Activated B cell treated with CpG ODN at 0.5 μM for 24 hours (primary cell): ENCODE measurements around the gene PCNX2. TPM values are rescaled to one million over a fixed set of nuclear protein-coding genes. Genes with fewer than 3 reads are reported as not detected.
"Not testable (repeated sequence)": the region's sequence is repeated elsewhere in the genome, so short reads cannot be mapped to it uniquely, and the experiment has no call there.

Experiments
- ATAC-seq: fragments of 200-7000 bp; cut with Tn5 transposase; one replicate; pipeline ENCODE4 v1.10.0; 2021; ENCODE audit warnings: low read depth, mild to moderate bottlenecking, moderate library complexity
- CTCF ChIA-PET: fragments of 350-600 bp; sonication (Branson Sonifier 250); formaldehyde crosslinking; loops from one replicate; lab custom pipeline; 2021; ENCODE audit warnings: antibody characterized with exemption; lab: Charles Lee
- POLR2A ChIA-PET: fragments of 350-600 bp; sonication (Branson Sonifier 250); formaldehyde crosslinking; loops from one replicate; lab custom pipeline; 2021; ENCODE audit warnings: antibody characterized with exemption; lab: Charles Lee
- DNase-seq: peaks from one replicate; pipeline ENCODE4 v3.0.0; 2022
- H3K27ac Mint-ChIP-seq: one replicate; pipeline ENCODE4 v1.8.0; 2020; ENCODE audit warnings: mixed read lengths
- H3K27me3 Mint-ChIP-seq: one replicate; pipeline ENCODE4 v1.8.0; 2021; ENCODE audit warnings: mixed read lengths
- H3K36me3 Mint-ChIP-seq: one replicate; pipeline ENCODE4 v1.8.0; 2021; ENCODE audit warnings: low read depth, mixed read lengths
- H3K4me1 Mint-ChIP-seq: one replicate; pipeline ENCODE4 v1.8.0; 2021; ENCODE audit warnings: mixed read lengths
- H3K4me3 Mint-ChIP-seq: one replicate; pipeline ENCODE4 v1.8.0; 2020; ENCODE audit warnings: mild to moderate bottlenecking, mixed read lengths
- H3K9me3 Mint-ChIP-seq: one replicate; pipeline ENCODE4 v1.8.0; 2020; ENCODE audit warnings: mixed read lengths
- intact Hi-C: fragments of 100-400 bp; cut with micrococcal nuclease; formaldehyde crosslinking; loops from one replicate; pipeline ENCODE4 v1.15.1; 2024
- total RNA-seq: library from RNA; stranded (reverse); gene quantifications from 2 replicates; pipeline ENCODE4 v1.2.3, GENCODE V29; 2022
- TF ChIP-seq, protein P1 (sequence below): fragments of 200-600 bp; IDR thresholded peaks from one replicate; pipeline ENCODE4 v1.8.0; 2022; ENCODE audit warnings: antibody characterized with exemption, mild to moderate bottlenecking

PCNX2 gene
- total RNA-seq, 1 donor from 2014 or later, result 20.4 TPM

DNA sequence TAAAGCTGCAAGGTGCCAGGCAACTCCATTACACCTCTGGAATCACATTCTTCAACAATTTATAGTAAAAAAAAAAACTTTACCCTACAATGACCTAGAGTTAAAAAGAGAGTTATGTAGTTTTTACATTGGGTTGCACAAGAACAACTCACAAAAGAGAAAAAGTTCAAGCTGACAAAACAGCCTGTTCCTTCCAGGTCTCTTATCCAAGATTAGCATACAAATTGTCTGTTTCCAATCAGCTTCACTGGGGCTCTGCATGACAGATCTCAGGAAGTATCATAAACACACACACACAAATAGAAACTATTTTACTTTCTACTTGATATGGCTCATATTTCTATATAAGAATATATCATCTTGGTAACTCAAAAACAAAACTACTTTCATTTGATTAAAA, 154.6 kb downstream of the PCNX2 start:
- Mint-ChIP-seq H3K27me3 (no peaks in the 10 kb centered on the region), H3K4me1 (no peaks in the 10 kb centered on the region), H3K9me3 (no peaks in the 10 kb centered on the region), H3K27ac (no peak overlapping the region), H3K4me3 (no peak overlapping the region), H3K36me3 (peaks cover 6% of the 10 kb centered on the region)
- ATAC-seq (no peak), DNase-seq (no peak)
- CTCF ChIA-PET, result no interaction called here
- POLR2A ChIA-PET, result no interaction called here
- TF ChIP-seq, protein P1, sequence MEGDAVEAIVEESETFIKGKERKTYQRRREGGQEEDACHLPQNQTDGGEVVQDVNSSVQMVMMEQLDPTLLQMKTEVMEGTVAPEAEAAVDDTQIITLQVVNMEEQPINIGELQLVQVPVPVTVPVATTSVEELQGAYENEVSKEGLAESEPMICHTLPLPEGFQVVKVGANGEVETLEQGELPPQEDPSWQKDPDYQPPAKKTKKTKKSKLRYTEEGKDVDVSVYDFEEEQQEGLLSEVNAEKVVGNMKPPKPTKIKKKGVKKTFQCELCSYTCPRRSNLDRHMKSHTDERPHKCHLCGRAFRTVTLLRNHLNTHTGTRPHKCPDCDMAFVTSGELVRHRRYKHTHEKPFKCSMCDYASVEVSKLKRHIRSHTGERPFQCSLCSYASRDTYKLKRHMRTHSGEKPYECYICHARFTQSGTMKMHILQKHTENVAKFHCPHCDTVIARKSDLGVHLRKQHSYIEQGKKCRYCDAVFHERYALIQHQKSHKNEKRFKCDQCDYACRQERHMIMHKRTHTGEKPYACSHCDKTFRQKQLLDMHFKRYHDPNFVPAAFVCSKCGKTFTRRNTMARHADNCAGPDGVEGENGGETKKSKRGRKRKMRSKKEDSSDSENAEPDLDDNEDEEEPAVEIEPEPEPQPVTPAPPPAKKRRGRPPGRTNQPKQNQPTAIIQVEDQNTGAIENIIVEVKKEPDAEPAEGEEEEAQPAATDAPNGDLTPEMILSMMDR, result no peak
- intact Hi-C loops, result no loop called here

DNA sequence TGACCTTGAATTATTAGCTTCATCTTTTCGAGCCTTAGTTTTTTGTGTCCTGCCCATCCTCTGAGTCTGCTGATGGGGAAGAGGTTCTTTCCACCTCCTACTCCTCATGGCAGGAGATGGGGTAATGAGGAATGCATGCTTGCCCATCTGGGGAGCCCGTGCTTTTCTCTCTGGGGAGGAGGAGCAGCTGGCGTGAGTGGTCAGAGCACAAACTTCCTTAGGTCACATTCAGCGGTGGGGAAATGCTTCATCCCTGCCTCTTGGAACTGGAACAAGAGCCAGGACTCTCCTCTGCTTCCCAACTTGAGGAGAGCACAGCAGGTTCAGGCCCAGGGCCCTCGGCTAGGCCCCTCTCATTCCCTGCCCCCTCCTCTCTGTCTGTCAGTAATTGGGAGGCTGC, 155.0 kb downstream of the PCNX2 start:
- intact Hi-C loops, result no loop called here
- H3K4me3 Mint-ChIP-seq, result no peak overlapping the region
- no peaks in the 10 kb centered on the region for H3K9me3 Mint-ChIP-seq
- H3K27me3 Mint-ChIP-seq, result no peaks in the 10 kb centered on the region
- H3K27ac Mint-ChIP-seq, result no peak overlapping the region
- H3K4me1 Mint-ChIP-seq, result no peaks in the 10 kb centered on the region
- TF ChIP-seq, protein P1, result no peak
- POLR2A ChIA-PET, result no interaction called here
- CTCF ChIA-PET, result no interaction called here
- peaks cover 9% of the 10 kb centered on the region for H3K36me3 Mint-ChIP-seq
- no peak for DNase-seq
- ATAC-seq, result no peak

DNA sequence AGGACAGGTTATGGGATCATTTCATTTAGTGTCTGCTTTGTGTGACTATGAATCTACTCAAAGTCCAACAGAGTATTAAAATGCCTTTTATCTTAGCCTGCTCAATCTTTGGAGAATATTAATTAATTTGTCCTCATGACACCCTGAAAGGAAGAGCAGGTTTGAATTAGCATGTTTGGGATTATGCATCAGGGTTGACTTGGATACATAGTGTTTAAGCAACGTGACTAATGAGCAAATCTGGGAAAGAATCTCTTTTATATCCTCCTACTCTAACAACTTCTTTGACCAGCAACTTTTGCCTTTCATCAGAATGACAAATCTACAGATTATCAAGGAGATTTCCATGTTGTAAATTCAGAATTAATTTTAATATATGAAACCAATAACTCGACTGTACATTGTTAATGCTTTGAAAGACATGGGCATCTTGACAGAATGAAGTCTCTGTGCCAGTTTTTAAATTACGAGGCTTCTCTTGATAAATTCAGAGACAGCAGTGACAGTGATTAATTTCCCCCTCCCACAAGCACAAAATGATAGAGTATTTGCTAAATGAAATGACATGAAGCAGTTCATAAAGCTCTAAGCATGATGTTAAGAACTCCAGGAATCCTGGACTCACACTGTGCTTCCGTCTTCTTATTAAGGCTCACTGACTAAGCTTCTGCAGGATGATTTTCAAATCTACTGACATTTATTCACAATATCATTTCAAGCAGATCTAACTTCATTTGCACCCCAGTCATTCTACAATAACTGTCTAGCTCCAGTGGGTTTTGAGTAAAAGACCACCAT, 156.5 kb downstream of the PCNX2 start:
- peaks cover 19% of the 10 kb centered on the region for H3K36me3 Mint-ChIP-seq
- H3K4me3 Mint-ChIP-seq, result no peak overlapping the region
- ChIA-PET POLR2A (no interaction called here), CTCF (no interaction called here)
- DNase-seq (no peak), ATAC-seq (no peak)
- intact Hi-C loops, result no loop called here
- no peaks in the 10 kb centered on the region for H3K27me3 Mint-ChIP-seq
- TF ChIP-seq, protein P1, result no peak
- no peaks in the 10 kb centered on the region for H3K4me1 Mint-ChIP-seq
- no peak overlapping the region for H3K27ac Mint-ChIP-seq
- H3K9me3 Mint-ChIP-seq, result no peaks in the 10 kb centered on the region

- Mint-ChIP-seq H3K4me3 (no peak overlapping the region), H3K36me3 (peaks cover 34% of the 10 kb centered on the region), H3K4me1 (no peaks in the 10 kb centered on the region), H3K9me3 (no peaks in the 10 kb centered on the region), H3K27me3 (no peaks in the 10 kb centered on the region), H3K27ac (no peak overlapping the region)
- no peak for DNase-seq
- ATAC-seq, result no peak
- CTCF ChIA-PET, result no interaction called here
- TF ChIP-seq, protein P1, result no peak
- POLR2A ChIA-PET, result no interaction called here
- intact Hi-C loops, result no loop called here
Observed at GRCh38 chr1:233135833-233136232, 159.7 kb downstream of the PCNX2 start.

GRCh38 chr1:233132445-233132844, 163.1 kb downstream of the PCNX2 start:
- Mint-ChIP-seq H3K27me3 (no peaks in the 10 kb centered on the region), H3K9me3 (peaks cover 6% of the 10 kb centered on the region), H3K36me3 (peaks cover 38% of the 10 kb centered on the region), H3K4me1 (no peaks in the 10 kb centered on the region), H3K4me3 (no peak overlapping the region), H3K27ac (no peak overlapping the region)
- CTCF ChIA-PET, result no interaction called here
- POLR2A ChIA-PET, result interaction anchor here (0.7 kb wide), 1 partner anchor 224 kb away, joined by 9 read pairs; no protein-coding TSS in a partner anchor
- intact Hi-C loops, result no loop called here
- TF ChIP-seq, protein P1, result no peak
- DNase-seq (no peak), ATAC-seq (no peak)

- H3K36me3 Mint-ChIP-seq, result peaks cover 21% of the 10 kb centered on the region
- intact Hi-C loops, H3K27ac Mint-ChIP-seq, H3K4me3 Mint-ChIP-seq, H3K9me3 Mint-ChIP-seq, H3K27me3 Mint-ChIP-seq, ATAC-seq, CTCF ChIA-PET, POLR2A ChIA-PET, DNase-seq, H3K4me1 Mint-ChIP-seq: not testable (repeated sequence)
Observed at GRCh38 chr1:233129031-233129430, 166.5 kb downstream of the PCNX2 start.
